Smooth muscle cell (in vitro differentiated cells): ENCODE measurements around the gene CARF. TPM values are rescaled to one million over a fixed set of nuclear protein-coding genes. Genes with fewer than 3 reads are reported as not detected.
A peak's percentile ranks its signal among the peaks of the same experiment; 100 is the strongest.

Experiments used
- DNase-seq: peaks from one replicate; lab custom pipeline; 2025; ENCODE audit not compliant: unreplicated experiment; lab: John Stamatoyannopoulos, UW
- H2AFZ ChIP-seq: fragments of 200-600 bp; sonication (generic); 2 replicates; pipeline ENCODE4 v1.6.0; 2016; ENCODE audit warnings: antibody characterized with exemption, low read depth, mild to moderate bottlenecking
- H3F3A ChIP-seq: fragments of 200-600 bp; sonication (generic); 2 replicates; pipeline ENCODE4 v1.6.0; 2017; ENCODE audit warnings: antibody characterized with exemption, low read depth
- H3K27ac ChIP-seq: fragments of 200-600 bp; sonication (generic); 2 replicates; pipeline ENCODE4 v1.5.1; 2016; ENCODE audit warnings: low read depth, mild to moderate bottlenecking
- H3K27me3 ChIP-seq: fragments of 200-600 bp; sonication (generic); 2 replicates; pipeline ENCODE4 v1.6.1; 2016; ENCODE audit warnings: low read depth, mild to moderate bottlenecking
- H3K36me3 ChIP-seq: fragments of 200-600 bp; sonication (generic); 2 replicates; pipeline ENCODE4 v1.5.1; 2016; ENCODE audit warnings: low read depth
- H3K4me1 ChIP-seq: fragments of 200-600 bp; sonication (generic); 2 replicates; pipeline ENCODE4 v1.5.1; 2016; ENCODE audit warnings: low read depth
- H3K4me2 ChIP-seq: fragments of 200-600 bp; sonication (generic); 2 replicates; pipeline ENCODE4 v1.6.0; 2016; ENCODE audit warnings: mild to moderate bottlenecking
- H3K4me3 ChIP-seq: fragments of 200-600 bp; sonication (generic); 2 replicates; pipeline ENCODE4 v1.5.1; 2016; ENCODE audit warnings: mild to moderate bottlenecking
- H3K79me2 ChIP-seq: fragments of 200-600 bp; sonication (generic); 2 replicates; pipeline ENCODE4 v1.6.0; 2016; ENCODE audit warnings: low read depth, mild to moderate bottlenecking
- H3K9ac ChIP-seq: fragments of 200-600 bp; sonication (generic); 2 replicates; pipeline ENCODE4 v1.6.0; 2016; ENCODE audit warnings: low read depth
- H3K9me3 ChIP-seq: fragments of 200-600 bp; sonication (generic); replicated peaks from 2 replicates; pipeline ENCODE4 v1.5.1; 2016; ENCODE audit warnings: low read depth
- H4K20me1 ChIP-seq: fragments of 200-600 bp; sonication (generic); 2 replicates; pipeline ENCODE4 v1.6.0; 2016; ENCODE audit warnings: low read depth
- WGBS: methylation state at CpG from one replicate; pipeline ENCODE4 v1.1.7; 2016; ENCODE audit warnings: low lambda C conversion rate; 5-methylcytosine and 5-hydroxymethylcytosine counted together
- polyA plus RNA-seq: library from polyadenylated mRNA; unstranded; fragments of >200 nt; fragmentation: Nextera tagmentation; extraction: Ambion mirVana; gene quantifications from 2 replicates; pipeline ENCODE4 v1.2.1, GENCODE V29; 2016
- total RNA-seq: library from RNA; depleted of rRNA; stranded (reverse); fragments of >200 nt; gene quantifications from 2 replicates; pipeline ENCODE4 v1.2.3, GENCODE V29; 2014
- TF ChIP-seq, protein P1 (sequence below): fragments of 200-600 bp; sonication (generic); IDR thresholded peaks from 2 replicates; pipeline ENCODE4 v1.5.1; 2017; ENCODE audit warnings: borderline replicate concordance, mild to moderate bottlenecking, antibody characterized with exemption; ENCODE audit not compliant: insufficient read depth, poor library complexity, severe bottlenecking

The CARF gene
- total and polyA plus RNA-seq, 2 experiments from 2014 or later = 1.6 to 8.0 TPM

DNA sequence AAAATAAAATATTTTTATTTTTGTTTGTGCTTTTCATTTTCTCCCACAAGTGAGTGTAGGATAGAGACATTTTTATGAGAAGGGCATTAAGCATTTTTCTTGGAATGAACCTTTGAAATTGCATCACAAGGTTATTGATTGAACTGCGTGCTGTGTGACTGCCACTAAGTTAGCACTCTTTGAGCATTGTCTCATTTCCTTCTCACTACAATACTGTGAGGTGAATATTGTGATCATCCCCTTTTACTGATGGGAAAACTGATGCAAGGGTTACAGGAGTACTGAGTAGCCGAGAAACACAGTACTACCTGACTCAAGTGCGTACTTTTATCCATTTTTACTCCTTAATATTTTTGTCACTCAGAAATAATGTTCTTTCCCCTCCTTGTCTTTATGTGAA, 104.6 kb downstream of the CARF start:
- no peak for DNase-seq
- Histone ChIP-seq H3K4me1 (peaks cover 36% of the 10 kb centered on the region), H2AFZ (no peak overlapping the region), H3F3A (no peaks in the 10 kb centered on the region), H4K20me1 (peaks cover 45% of the 10 kb centered on the region), H3K9me3 (no peaks in the 10 kb centered on the region), H3K9ac (peak overlapping the region; percentile 53), H3K79me2 (peaks cover 69% of the 10 kb centered on the region), H3K27ac (peak overlapping the region; percentile 0), H3K27me3 (no peaks in the 10 kb centered on the region), H3K36me3 (no peaks in the 10 kb centered on the region), H3K4me2 (peak overlapping the region; percentile 85), H3K4me3 (peak overlapping the region; percentile 91)
- TF ChIP-seq, protein P1, sequence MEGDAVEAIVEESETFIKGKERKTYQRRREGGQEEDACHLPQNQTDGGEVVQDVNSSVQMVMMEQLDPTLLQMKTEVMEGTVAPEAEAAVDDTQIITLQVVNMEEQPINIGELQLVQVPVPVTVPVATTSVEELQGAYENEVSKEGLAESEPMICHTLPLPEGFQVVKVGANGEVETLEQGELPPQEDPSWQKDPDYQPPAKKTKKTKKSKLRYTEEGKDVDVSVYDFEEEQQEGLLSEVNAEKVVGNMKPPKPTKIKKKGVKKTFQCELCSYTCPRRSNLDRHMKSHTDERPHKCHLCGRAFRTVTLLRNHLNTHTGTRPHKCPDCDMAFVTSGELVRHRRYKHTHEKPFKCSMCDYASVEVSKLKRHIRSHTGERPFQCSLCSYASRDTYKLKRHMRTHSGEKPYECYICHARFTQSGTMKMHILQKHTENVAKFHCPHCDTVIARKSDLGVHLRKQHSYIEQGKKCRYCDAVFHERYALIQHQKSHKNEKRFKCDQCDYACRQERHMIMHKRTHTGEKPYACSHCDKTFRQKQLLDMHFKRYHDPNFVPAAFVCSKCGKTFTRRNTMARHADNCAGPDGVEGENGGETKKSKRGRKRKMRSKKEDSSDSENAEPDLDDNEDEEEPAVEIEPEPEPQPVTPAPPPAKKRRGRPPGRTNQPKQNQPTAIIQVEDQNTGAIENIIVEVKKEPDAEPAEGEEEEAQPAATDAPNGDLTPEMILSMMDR = no peak
- WGBS = 80% methylated on average over 3 of the region's 3 CpGs

DNA sequence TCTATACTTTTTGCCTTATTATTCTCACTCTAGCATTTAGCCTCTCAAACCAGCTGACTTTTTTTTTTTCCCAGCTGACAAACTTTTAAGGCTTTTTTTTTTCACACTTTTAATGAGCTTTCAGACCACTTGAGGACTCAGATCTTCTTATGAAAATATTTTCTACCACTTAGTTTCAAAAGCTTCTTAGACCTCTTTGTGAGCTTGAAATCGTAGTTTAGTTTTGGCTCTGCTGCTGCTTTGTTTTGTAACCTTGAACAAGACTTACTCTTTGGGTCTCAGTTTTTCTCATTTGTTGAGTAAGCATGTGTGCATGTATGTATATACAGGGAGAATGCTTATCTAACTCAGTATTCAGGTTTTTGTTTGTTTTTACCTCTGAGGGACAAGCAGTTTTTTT, 106.1 kb downstream of the CARF start:
- TF ChIP-seq, protein P1 = no peak
- H3K36me3 ChIP-seq = no peaks in the 10 kb centered on the region
- peaks cover 39% of the 10 kb centered on the region for H3K4me1 ChIP-seq
- 16% methylated on average over 1 of the region's 1 CpG for WGBS
- peaks cover 80% of the 10 kb centered on the region for H3K79me2 ChIP-seq
- peak overlapping the region; percentile 85 for H3K4me2 ChIP-seq
- peak overlapping the region; percentile 0 for H3K27ac ChIP-seq
- no peaks in the 10 kb centered on the region for H3F3A ChIP-seq
- H2AFZ ChIP-seq = no peak overlapping the region
- DNase-seq = no peak
- peaks cover 60% of the 10 kb centered on the region for H4K20me1 ChIP-seq
- H3K9ac ChIP-seq = peak overlapping the region; percentile 53
- H3K9me3 ChIP-seq = no peaks in the 10 kb centered on the region
- peak overlapping the region; percentile 91 for H3K4me3 ChIP-seq
- H3K27me3 ChIP-seq = no peaks in the 10 kb centered on the region

DNA sequence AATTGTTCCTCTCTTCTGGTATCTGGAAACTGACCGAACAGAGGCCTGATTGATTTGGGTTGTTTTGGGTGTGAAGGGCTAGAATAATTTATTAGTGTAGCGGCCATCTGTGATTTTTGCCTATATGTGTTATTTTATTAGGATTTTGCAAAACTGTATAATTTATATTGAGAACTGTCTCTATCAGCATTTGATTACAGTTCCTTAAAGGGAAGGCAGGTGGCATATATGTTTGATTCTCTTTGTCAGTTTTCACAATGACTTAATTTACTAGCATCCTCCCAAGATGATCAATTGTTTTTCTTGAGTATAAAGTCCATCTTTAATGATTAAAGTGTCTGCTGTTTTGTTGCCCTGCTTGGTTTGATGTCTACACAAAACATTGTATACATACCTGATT, 107.1 kb downstream of the CARF start:
- DNase-seq = no peak
- TF ChIP-seq, protein P1 = no peak

DNA sequence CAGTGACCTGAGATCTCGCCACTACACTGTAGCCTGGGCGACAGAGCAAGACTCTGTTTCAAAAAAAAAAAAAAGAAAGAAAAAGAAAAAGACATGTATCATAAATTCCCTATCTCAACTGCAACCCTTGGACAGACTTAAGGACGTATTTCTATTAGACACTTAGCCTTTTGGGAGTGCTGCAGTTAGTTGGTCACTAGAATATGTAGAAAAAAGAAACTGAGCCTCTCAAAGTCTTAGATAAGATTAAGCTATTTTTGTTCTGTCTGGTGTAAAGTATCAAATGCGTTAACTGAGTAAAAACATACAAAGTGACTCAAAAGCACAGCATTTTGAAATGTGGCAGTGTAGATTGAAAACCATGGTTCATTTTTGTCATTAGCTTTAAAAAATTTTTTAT, 109.9 kb downstream of the CARF start:
- H3K27ac ChIP-seq = peak overlapping the region; percentile 4
- TF ChIP-seq, protein P1 = no peak
- no peak overlapping the region for H2AFZ ChIP-seq
- no peak overlapping the region for H3K4me3 ChIP-seq
- H3K4me1 ChIP-seq = peaks cover 22% of the 10 kb centered on the region
- no peak for DNase-seq
- no peaks in the 10 kb centered on the region for H3K9me3 ChIP-seq
- 25% methylated on average over 4 of the region's 4 CpGs for WGBS
- peaks cover 93% of the 10 kb centered on the region for H3K79me2 ChIP-seq
- H3F3A ChIP-seq = no peaks in the 10 kb centered on the region
- no peak overlapping the region for H3K9ac ChIP-seq
- H4K20me1 ChIP-seq = peaks cover 98% of the 10 kb centered on the region
- no peaks in the 10 kb centered on the region for H3K36me3 ChIP-seq
- H3K27me3 ChIP-seq = no peaks in the 10 kb centered on the region
- peak overlapping the region; percentile 65 for H3K4me2 ChIP-seq

More for the DNA sequence above, 107.1 kb downstream of the CARF start:
- WGBS = 94% methylated on average over 2 of the region's 2 CpGs
- peak overlapping the region; percentile 91 for H3K4me3 ChIP-seq
- peaks cover 70% of the 10 kb centered on the region for H4K20me1 ChIP-seq
- H3K79me2 ChIP-seq = peaks cover 89% of the 10 kb centered on the region
- no peaks in the 10 kb centered on the region for H3K9me3 ChIP-seq
- H3K27me3 ChIP-seq = no peaks in the 10 kb centered on the region
- H3K4me2 ChIP-seq = peak overlapping the region; percentile 85
- no peak overlapping the region for H2AFZ ChIP-seq
- H3K27ac ChIP-seq = no peak overlapping the region
- H3K36me3 ChIP-seq = no peaks in the 10 kb centered on the region
- H3K4me1 ChIP-seq = peaks cover 39% of the 10 kb centered on the region
- H3F3A ChIP-seq = no peaks in the 10 kb centered on the region
- H3K9ac ChIP-seq = peak overlapping the region; percentile 53
